Suprapubic skin (tissue), 4 donors: ENCODE data around the gene SMIM41.

Experiments used
- CTCF ChIP-seq, 2 donors: fragments of 200-600 bp in 1 of 2; fragments of 450-650 bp in 1 of 2; sonication (generic) in 1 of 2; IDR thresholded peaks; one replicate each; pipeline ENCODE4 v1.5.1; 2016 to 2019; ENCODE audit warnings: antibody characterized with exemption in 2 of 2, mild to moderate bottlenecking in 1 of 2, moderate library complexity in 1 of 2
- EP300 ChIP-seq: sonication (generic); formaldehyde crosslinking; IDR thresholded peaks from one replicate; pipeline ENCODE4 v1.6.1; 2017; ENCODE audit warnings: antibody characterized with exemption
- POLR2A ChIP-seq, 2 donors: fragments of 450-650 bp; IDR thresholded peaks; one replicate each; pipeline ENCODE4 v1.6.1; 2017; ENCODE audit warnings: antibody characterized with exemption in 2 of 2, mild to moderate bottlenecking in 2 of 2, moderate library complexity in 2 of 2
- POLR2AphosphoS5 ChIP-seq, 3 donors: sonication (generic); formaldehyde crosslinking; IDR thresholded peaks; one replicate each; pipeline ENCODE4 v1.6.1; 2017; ENCODE audit warnings: antibody characterized with exemption in 3 of 3

- TF ChIP-seq CTCF (IDR thresholded peaks at IDR 0.05) = no peak
- TF ChIP-seq POLR2A (IDR thresholded peaks at IDR 0.05) = no peak
- no peak for TF ChIP-seq POLR2AphosphoS5 (IDR thresholded peaks at IDR 0.05)
- TF ChIP-seq EP300 = no peak
Observed at GRCh38 chr12:52137746-52138145, 58.2 kb downstream of the SMIM41 start.
